GM19238 (cell line): ENCODE data around the gene NR6A1.

Source experiments
- DNase-seq: peaks from one replicate; pipeline ENCODE4 v3.0.0; 2011; ENCODE audit warnings: low spot score; ENCODE audit not compliant: insufficient read length

NR6A1 gene

DNA sequence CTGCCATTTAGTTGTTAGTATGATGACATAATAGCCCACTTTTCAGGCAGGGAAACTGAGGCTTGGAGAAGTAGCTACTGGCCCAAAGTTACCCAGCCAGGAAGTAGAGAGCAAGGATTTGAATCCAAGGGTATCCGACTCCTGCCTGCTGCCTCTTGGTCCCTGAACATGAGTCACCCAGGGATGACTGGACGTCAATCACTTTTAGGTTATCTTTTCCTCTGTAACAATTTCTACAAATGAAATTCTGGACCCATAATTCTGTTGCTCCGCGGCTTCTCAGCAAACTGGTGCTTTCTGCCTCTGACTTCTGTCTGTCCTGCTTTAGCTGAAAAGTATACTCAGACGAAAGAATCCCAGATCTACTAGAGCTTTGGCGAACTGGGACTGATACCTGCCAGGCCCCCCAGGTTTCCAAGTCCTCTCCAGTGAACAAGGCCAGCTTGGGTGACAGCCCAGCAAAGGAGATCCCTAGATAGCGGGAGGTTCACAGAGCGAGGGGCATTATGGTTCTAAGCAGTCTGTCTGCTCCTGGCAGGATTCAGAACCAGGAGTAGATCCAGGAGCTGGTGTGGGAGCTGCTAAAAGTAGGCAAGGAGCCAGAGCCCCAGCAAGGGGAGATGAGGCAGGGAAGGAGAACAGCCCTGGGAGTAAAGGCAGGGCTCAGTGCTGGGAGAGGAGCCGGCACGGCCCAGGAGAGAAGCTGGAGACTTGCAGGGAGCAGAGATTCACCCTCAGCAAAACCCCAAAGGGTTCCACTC lies 26.4 kb upstream of the NR6A1 start:
- DNase-seq, result no peak

DNA sequence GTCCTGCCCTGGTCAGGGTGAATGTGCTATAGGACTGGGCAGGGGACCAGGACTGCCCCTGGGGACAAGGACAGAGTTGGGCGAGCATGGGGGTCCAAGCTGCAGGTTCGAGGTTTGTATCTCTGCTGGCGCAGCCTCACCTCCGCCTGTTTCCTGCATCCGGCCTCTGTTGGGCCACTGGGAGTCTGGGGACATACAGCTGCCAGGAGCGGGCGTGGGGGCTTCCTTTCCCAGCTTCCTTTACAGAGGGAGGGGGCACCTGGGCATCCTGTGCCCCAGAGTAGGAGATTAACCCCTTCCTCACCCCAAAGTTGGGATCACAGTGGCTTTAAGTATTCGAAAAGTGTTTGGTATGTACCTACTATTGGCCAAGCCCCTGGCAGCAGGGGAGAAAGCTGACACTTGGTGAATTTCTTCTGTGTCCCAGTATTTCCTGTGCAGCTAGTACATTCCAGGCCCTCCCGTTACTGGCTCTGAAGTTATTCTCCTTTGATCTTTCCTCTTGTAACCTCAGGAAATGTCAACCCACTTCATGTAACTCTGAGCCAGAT lies 24.8 kb upstream of the NR6A1 start:
- no peak for DNase-seq

DNA sequence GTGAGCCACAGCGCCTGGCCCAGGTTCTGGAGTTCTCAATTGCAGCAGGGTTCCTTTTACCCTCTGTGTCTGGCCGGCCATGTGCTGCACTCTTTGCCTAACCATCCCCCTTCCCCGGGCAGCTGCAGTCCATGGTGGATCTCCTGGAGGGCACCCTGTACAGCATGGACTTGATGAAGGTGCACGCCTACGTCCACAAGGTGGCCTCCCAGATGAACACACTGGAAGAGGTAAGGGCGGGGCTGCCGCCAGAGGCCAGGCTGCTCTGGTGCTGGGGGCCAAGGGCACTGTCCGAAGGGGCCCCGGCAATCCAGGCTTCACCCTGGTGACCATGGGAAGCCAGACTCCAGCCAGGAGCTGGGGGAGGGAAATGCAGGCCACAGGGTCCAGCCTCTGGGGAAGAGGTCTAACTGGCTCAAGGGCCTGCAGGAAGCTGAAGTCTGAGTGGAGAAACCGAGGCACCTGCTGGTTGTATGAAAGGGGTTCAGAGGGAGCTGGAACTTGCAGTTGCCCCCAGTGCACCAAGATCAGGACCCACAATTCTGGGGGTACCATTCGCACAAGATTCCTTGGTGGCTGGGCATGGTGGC lies 23.9 kb upstream of the NR6A1 start:
- DNase-seq, result no peak

DNA sequence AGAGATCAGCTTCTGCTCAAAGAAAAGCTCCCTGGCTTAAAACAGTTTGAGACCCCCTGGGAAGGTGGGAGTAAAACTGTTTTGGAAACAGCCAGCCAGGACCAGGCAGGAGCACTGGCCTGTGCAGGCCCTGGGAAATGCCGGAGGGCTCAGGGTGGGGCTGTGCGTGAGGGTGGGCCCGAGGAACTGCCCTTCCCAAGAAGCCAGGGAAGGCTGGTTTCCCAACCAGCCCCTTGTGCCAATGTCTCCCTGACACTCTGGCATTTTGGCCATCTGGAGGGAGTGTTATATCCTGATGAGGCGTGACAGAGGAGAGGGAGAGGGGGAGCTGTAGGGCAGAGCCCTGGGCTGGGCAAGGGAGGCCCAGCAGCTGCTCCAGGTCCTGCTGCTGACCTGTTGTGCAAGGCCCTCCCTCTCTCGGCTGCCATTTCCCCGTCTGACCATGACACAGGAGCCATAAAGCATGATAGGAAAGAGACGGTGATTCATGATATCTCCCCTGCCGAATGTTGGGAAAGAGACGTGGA lies 22.0 kb upstream of the NR6A1 start:
- DNase-seq, result no peak

DNA sequence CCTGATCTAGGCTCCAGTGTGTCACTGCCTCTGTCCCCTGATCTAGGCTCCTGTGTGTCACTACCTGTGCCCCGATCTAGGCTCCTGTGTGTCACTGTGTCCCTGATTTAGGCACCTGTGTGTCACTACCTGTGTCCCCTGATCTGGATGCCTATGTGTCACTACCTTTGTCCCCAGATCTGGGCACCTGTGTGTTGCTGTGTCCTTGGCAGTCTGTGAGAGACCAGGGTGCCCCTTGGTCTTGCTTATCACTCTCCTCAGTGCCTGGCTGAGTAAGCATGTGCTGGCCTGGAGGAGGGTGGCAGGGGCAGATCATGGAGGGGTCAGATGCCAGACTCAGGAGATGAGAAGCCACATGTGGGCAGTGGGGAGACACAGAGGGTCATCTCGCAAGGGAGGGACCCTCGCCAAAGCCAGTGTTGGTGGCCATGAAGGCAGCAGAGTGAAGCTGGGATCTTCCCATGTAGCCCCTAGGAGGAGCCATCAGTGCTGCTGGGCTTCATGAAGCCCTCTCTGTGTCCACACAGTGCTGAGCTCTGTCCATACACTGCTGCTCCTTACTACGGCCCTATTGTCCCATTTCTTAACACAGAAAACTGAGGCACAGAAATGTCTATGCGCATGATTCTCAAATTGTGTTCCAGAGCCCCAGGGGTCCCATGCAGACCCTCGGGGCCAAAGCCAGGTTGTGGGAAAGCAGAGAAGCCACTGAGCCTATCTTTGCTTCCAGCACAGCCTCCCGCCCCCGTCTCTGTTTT lies 21.3 kb upstream of the NR6A1 start:
- DNase-seq, result no peak

DNA sequence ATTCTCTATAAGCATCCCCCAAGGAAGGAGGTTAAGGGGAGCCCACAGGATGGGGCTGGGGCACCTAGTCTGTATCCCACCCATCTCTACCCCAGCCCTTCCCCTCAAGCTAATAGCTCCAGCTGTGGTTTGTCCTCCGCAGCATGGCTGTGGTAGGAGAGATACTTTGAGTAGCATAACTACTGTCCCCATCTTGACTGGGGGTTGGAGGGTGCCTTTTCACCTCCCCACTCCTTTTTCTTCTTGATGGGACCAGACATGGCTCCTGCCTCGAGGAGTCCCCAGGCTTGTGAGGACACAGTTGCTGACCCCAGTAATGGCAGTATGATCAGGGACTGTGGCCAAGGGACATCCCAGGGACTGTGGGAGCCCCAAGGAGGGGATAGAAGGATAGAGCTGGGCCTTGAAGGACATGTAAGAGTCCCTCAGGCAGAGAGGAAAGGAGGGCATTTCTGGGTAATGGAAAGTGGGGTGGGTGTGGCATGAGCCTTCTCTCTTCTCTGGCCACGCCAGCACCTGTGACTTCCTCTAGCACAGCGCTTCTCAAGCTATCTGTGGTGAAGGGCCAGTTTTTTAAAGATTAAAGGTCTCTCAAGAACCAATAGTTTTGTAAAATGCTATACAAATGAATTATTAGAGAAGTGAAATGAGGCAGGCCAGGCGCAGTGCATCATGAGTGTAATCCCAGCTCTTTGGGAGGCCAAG lies 19.8 kb upstream of the NR6A1 start:
- no peak for DNase-seq

DNA sequence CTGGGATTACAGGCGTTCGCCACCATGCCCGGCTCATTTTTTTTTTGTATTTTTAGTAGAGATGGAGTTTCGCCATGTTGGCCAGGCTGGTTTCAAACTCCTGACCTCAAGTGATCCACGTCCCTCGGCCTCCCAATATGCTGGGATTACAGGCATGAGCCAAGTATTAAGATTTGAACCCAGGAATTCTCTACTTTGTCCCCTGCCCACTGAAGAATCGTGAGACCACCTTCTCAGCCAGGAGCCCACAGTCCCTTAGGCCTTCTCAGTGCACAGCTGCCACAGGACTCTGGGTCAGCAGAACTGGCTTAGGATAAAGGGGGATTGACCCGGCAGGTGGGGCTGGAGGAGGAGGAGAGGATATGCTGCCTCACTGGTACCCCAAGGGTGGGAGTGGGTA lies 19.2 kb upstream of the NR6A1 start:
- DNase-seq, result no peak

DNA sequence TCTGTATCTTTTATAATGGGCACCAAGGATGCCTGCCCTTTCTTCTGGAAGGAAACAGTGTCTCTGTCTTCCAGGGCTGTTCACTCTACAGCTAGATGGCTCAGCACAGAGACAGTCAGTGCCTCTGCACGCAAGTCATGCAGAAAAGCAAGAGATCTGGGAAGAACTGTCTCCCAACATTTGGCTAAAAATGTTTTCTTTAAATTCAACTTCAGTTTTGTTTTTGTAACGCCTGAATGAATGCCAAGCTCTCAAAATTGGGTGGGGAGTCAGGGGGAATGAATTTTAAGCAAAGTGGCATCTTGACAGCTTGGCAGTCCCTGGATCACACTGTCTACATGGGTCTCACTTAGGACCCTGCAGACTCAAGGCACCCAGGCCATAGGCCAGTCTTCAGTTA lies 18.4 kb upstream of the NR6A1 start:
- DNase-seq, result no peak

DNA sequence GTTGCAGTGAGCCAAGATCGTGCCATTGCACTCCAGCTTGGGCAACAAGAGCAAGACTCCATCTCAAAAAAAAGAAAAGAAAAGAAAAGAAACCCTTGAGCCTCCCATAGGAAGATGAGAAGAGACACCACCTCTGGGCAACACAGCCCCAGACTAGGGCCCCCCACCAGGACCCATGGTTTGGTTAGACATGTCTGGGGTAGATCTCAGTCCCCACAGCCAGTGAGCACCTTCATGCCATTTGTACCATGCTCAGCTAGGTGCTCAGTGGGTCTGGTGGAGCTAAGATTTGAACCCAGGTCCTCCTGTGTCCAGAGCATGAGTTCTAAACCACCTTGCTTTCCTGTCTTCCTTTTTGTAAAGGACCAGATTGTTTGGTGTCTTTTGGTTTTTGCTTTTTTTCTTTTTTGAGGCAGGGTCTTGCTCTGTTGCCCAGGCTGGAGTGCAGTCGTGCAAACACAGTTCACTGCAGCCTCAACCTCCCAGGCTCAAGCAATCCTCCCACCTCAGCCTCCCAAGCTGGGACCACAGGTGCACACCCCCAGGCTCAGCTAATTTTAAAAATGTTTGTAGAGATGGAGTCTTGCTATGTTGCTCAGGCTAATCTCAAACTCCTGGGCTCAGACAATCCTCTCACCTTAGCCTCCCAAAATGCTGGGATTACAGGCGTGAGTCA lies 17.6 kb upstream of the NR6A1 start:
- DNase-seq, result no peak

DNA sequence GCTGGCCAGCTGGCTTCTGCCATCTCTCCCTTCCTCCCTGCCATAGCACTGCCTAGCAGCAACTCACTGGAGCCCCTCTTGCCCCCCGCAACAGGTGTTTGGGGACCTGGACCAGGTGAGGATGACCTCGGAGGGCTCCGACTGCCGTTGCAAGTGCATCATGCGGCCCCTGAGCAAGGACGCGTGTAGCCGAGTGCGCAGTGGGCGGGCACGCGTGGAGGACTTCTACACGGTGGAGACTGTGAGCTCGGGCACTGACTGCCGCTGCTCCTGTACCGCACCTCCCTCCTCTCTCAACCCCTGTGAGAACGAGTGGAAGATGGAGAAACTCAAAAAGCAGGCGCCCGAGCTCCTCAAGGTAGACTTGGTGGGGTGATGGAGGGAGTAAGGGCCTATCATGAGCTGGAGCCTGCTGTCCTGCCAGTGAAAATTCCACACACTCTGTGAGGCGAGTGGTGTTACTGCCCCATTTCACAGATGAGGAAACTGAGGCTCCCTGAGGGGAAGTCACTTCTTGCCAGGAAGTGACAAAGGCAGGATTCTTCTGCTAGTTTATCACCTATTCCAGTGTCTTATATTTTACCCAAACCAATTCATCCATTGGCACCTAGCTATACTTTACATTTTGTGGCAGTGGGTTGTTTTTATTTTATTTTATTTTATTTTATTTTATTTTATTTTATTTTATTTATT lies 15.9 kb upstream of the NR6A1 start:
- no peak for DNase-seq

DNA sequence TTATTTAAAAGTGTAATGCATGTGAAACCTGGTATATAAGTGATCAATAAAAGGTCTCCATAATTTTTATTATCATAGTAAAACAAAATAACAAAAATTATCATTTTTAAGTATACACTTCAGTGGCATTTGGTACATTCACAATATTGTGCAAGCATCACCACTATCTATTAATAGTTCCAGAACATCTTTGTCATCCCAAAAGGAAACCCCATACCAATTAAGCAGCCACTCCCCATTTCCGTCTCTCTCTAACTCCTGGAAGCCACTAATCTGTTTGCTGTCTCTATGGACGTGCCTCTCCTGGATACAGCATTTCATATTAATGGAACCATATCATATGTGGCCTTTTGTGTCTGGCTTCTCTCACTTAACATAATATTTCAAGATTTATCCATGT lies 13.4 kb upstream of the NR6A1 start:
- no peak for DNase-seq

DNA sequence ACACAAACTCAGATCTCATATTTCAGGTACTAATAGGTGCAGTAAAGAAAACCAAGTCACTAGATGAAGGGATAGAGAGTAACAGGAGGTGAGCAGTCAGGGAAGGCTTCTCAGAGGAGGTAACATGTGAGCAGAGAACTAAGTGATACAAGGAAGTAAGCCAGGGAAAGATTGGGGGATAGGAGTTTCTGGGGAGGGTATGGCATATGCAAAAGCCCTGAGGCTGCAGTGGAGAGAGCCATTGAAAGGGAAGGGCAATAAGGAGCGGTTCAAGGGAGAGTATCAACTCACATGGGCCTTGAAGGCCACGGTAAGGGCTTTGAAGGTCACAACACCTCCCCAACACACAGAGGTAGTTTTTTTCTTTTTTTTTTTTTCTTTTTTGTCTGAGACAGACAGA lies 12.7 kb upstream of the NR6A1 start:
- DNase-seq, result no peak

DNA sequence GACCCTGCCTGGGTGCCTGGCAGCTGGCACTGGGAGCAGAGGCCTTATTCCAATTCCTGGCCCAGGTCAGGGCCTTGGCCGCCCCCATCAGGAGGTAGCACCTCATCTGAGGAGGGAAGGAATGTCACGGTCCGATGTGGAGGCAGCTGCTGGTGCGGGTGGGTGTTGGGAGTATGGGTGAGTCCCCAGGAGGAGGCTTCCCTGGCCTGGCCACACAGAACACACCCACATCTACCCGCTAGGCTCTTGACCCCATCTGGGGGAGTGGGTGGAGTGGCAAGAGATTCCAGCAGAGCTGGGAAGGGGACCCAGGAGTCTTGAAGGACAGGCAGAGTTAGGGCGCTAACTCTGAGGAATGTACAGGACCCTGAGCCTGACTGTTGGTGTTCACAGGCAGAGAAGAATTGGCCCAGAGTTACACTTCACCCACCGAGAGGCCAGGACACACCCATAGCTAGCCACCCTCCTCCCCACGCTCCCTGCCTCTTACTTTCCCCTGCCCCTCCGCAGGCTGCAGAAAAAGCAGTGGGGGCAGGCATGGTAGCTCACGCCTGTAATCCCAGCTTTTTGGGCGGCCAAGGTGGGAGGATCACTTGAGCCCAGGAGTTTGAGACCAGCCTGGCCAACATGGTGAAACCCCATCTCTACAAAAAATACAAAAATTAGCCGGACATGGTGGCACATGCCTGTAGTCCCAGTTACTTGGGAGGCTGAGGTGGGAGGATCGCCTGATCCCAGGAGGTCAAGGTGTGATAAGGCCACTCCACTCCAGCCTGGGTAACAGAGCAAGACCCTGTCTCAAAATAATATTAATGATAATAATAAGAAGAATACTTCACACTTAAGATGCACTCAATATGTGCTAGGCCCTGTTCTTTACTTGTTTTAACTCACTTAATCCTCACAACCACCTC lies 11.8 kb upstream of the NR6A1 start:
- no peak for DNase-seq

DNA sequence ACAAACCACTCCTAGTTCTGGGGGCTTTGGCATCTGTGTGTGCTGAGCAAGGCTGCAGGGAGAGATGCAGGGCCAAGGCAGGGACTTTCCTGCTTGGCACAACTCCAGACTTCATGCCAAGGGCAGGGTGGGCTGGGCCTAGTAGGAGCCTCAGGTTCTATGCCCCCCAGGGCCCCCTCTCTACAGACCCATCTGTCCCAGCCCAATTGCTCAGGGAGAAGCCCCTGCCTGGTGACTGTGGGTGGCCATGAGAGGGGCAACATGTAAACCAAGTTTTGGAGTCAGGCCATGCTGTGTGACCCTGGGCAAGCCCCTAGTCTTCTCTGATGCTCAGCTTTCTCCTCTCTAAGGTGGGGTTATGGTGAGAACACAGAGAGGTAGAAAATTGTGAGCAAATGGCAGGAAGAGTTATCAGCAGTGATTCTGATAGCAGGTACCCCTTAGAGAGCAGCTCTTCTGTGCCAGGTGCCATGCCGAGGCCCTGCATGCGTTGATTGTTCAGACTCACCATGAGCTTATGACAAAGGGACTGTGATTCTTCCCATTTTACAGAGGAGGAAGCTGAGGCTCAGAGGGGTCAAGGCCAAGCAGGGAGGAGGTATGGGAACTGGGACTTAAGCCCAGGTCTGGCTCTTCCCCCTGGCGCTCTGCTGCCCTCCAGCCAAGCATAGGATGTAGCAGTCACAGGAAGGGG lies 11.0 kb upstream of the NR6A1 start:
- DNase-seq, result no peak

DNA sequence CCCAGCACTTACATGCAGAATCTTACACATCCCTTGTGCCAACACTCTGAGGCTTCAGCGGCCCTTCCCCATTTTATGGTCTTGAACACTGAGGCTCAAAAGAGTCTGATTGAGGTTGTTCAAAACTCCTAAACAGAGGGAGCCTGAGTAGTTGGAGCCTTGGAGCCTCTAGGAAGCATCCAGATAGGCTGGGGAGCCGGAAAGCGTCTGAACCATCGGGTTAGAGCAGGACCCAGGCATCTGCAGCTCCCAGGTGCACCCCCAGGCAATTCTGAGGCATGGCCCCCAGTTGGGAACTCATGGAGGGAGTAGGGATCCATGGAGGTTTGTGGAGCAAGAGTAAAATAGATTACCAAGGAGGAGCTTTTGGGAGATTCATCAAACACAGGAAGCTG lies 9.6 kb upstream of the NR6A1 start:
- DNase-seq, result no peak

DNA sequence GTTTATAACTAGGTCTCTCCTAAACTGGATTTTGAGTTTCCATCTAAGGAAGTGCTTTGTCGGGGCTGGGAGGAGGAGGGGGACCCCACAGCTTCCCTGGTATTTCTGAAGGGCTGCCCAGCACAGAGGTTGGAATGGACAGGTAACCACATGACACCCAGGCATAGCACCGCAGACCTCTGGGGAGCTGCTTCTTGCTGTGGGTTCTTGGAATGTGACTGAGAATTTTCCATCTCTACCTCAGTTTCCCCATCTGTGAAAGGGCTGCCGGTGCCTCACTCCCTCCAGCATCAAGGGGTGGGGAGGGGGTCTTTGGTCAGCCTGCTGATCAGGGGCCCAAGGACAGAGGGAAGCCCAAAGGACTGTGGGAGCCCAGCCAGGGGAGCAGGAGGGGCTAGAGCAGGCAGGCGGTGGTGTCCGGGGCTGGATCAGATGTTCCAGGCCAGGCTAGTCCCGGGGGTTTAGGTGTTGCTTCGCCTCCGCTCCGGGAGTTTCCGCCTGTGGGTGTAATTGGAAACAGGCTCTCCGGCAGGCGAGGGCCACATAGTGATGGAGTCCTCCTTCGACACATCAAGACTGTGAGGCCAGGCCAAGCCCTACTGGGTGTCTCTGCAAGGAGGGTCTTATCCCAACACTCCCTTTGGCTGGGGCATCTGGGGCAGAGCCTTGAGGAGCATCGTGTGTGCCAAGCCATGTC lies 9.1 kb upstream of the NR6A1 start:
- DNase-seq, result no peak

DNA sequence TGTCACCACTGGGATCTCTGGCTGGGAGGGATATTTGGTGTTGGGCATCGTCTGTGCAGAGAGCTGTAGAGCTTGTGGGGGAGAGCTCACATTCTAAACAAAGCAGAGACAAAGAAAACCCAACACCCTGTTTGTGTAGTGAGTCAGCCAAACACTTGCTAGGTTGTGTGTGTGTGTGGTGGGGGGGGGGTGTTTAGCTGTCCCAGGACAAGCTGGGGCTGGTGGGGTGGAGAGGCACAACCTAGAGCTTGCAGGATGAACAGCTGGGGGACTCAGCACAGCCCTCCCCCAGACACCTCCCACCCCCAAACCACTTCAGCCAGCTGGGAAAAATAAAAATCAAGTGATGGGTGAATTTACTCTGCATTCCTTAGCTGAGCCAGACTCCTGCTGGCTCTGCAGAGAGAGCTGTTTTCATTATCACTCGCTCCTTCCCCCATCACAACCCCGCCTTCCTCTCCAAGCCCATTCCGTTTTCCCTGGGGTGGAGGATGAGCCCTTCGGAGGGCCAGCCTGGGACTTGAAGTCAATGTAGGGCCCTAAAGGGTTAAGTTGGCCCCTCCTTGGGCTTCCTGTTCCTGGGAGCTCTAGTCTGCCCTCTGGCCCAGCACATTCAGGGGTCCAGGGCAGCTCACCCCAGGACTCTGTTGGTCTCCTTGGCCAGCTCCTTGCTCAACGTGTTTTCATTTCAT lies 8.4 kb upstream of the NR6A1 start:
- DNase-seq, result no peak
